GM18505 (cell line): ENCODE results near the gene TBXA2R.

Experiments
- ATAC-seq: cut with Tn5 transposase; IDR thresholded peaks from one replicate; pipeline ENCODE4 v1.9.1; 2021; ENCODE audit not compliant: unreplicated experiment
- POLR2A ChIP-seq: IDR thresholded peaks from 4 replicates; pipeline ENCODE4 v1.6.1; 2011; ENCODE audit warnings: borderline replicate concordance; ENCODE audit not compliant: insufficient read depth, insufficient read length; ENCODE audit errors: extremely low read depth

TBXA2R gene

GRCh38 chr19:3645067-3645396 lies 38.4 kb upstream of the TBXA2R start:
- TF ChIP-seq POLR2A, result no peak
- ATAC-seq, result no peak

GRCh38 chr19:3644351-3645066 lies 37.8 kb upstream of the TBXA2R start:
- ATAC-seq, result no peak
- no peak for TF ChIP-seq POLR2A

DNA sequence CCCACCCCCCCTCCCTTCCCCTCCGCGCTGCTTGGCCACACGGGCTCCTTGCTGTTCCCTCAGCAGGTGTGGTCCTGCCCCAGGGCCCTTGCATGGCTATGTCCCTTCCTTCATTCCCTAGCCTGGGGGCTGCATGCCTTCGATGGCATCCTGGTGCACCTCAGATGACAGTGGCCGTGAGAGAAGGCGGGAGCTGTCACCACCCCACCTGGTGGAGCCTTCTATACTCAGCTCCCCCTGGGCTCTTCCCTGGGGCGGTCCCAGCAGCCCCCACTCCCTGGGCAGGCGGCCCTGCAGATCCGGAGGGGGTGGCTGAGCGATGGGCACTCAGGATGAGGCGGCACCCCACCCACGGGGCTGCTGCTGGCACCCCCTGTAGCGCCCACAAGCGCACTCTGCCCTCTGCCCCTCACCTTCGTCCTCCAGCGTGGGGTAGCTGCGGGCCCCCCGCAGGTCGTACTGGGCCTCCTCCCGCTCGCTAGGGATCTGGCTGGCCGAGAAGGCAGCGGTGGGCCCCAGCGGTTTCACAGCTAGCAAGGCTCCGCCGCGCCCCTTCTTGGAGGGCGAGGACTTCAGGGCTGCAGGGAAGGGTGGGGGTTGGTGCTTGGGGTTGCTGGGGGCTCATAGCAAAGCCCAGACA lies 37.1 kb upstream of the TBXA2R start:
- TF ChIP-seq POLR2A, result no peak
- no peak for ATAC-seq

DNA sequence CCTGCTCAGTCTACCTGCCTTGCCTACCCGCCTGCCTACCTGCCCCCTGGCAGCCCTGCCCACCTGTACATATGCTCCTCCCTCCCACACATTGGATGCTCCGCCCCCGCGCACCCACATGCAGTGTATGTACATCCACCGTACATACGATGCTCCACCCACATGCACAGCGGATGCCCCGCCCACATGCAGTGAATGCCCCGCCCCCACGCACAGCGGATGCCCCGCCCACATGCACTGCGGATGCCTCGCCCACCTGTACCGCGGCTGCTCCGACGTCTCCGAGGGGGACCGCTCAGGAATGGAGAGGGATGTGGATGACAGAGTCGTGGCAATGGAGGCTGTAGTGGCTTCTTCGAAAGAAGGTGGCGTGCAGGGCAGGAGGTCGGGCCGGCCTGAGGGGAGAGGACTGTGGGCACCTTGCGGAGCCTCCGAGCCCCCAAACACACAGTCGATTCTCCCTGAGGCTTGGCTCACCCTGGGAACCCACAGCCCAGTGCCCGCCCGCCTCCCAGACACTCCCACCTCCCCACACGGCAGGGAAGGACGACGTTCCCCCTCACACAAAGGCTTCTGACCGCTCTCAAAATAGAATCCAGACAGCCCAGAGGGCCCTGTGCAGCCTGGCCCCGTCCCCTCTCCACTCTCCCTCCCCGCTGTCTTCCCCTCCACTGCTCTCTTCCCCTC lies 36.5 kb upstream of the TBXA2R start:
- TF ChIP-seq POLR2A, result no peak
- ATAC-seq, result no peak

DNA sequence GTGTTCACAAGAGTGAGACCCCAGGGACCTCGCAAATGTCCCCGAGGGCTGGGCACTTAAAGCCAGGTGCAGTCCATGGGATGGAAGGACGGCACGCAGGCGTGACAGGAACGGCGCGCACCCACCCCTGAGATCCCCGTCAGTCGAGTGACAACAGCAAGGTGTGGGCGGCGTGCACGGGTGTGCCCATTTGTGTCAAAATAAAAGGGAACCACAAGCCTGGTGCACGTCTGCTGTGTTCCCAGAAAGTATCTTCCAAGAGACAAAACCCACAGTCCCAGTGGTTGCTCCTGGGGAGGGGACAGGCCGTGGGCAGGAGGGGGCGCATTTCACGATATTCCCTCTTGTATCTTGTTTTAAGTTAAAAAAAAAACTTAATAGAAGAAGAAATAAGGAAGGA lies 35.6 kb upstream of the TBXA2R start:
- TF ChIP-seq POLR2A, result no peak
- ATAC-seq, result no peak

GRCh38 chr19:3641515-3642269 lies 35.0 kb upstream of the TBXA2R start:
- TF ChIP-seq POLR2A, result no peak

GRCh38 chr19:3639479-3639878 lies 32.8 kb upstream of the TBXA2R start:
- TF ChIP-seq POLR2A, result no peak
- ATAC-seq, result no peak

More at GRCh38 chr19:3641515-3642269, 35.0 kb upstream of the TBXA2R start:
- no peak for ATAC-seq

DNA sequence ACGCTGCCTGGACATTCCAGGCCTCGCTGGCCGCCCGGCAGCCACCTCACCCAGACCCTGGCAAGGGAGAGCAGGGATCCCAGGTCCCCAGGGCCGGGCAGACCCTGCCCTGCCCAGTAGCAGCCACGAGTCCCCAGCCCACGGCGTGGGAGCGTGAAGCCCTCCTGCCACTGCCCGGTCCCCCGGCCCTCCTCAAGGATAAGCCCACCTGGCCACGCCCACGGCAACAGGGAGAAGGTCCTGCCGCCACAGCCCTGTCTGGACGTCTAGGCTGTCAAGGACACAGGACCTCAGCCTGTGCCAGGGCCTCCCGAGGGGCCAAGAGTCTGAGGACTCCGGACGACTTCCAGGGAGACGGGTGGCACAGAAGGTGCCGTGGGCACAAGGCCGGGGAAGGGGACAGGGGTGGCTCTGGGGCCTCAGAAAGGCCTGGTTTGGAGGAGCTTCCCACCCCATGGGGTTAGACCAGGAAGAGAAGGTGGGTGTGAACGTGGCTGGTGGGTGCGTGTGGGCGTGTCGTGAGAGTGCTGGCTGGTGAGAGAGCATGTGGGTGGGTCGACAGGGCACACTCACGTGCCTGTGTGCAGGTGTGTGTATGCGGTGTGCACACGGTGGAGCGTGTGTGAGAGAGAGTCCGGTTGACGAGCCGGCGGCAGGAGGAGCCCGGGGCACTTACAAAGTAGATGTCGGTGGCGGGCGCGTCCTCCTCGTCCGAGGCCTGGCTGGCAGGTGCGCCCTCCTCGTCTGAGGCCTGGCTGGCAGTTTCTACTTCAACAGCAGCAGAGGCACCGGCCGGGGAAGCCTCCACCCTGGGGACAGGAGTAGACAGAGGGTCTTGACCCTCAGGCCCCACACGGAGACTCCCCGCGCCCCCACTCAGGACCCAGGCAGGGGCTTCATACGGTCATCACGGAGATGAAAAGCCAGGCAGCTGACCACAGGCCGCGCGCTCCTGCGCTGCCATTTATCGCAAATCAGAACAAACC lies 31.8 kb upstream of the TBXA2R start:
- no peak for TF ChIP-seq POLR2A

GRCh38 chr19:3637621-3638020 lies 30.9 kb upstream of the TBXA2R start:
- no peak for ATAC-seq
- no peak for TF ChIP-seq POLR2A

More for the DNA sequence above, 31.8 kb upstream of the TBXA2R start:
- ATAC-seq, result no peak

DNA sequence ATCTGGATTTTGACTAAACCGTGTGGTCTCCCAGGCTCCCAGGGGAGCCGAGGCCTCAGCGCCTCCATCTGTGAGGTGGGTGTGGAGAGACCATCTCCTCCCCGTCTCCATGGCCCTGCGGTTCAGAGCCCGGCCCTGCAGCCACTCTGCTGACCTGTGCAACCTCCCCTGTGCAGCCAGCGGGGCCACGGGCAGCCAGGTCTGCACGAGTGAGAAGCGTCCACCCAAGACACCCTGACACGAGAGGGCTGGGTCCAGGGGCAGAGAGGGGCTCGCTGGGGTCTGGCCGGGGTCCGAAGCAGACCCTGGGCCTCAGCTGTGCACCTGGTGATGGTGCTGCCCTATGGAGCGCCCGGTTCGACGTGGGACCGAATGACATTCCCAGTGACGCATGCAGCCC lies 30.3 kb upstream of the TBXA2R start:
- no peak for TF ChIP-seq POLR2A
- ATAC-seq, result no peak

DNA sequence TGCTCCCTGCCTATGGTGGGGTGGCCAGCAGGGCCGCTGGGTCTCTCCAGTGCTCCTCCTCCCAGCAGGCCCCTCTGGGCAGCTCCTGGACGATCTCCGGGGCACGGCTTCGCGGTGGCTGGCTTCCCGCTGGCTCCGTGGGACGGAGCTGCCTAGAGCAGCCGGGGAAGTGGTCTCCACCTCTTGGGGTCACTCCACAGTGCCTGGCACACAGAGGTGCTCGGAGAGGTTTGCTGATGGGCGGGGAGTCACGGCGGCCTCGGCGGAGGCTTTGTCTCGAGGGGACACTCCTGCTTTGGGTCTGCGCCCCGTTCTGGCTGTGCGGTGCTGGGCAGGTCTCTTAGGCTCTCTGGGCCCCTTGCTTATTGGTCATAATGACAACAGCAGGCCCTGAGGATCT lies 29.8 kb upstream of the TBXA2R start:
- TF ChIP-seq POLR2A, result no peak
- ATAC-seq, result no peak

GRCh38 chr19:3634496-3635045 lies 27.9 kb upstream of the TBXA2R start:
- TF ChIP-seq POLR2A, result no peak
- no peak for ATAC-seq
